Measurements from ENCODE around the gene ODF2. TPM values are rescaled to one million over a fixed set of nuclear protein-coding genes. Genes with fewer than 3 reads are reported as not detected.

Gene ODF2
- total RNA-seq, 1 experiment from 2014 or later, result 37.3 TPM

DNA sequence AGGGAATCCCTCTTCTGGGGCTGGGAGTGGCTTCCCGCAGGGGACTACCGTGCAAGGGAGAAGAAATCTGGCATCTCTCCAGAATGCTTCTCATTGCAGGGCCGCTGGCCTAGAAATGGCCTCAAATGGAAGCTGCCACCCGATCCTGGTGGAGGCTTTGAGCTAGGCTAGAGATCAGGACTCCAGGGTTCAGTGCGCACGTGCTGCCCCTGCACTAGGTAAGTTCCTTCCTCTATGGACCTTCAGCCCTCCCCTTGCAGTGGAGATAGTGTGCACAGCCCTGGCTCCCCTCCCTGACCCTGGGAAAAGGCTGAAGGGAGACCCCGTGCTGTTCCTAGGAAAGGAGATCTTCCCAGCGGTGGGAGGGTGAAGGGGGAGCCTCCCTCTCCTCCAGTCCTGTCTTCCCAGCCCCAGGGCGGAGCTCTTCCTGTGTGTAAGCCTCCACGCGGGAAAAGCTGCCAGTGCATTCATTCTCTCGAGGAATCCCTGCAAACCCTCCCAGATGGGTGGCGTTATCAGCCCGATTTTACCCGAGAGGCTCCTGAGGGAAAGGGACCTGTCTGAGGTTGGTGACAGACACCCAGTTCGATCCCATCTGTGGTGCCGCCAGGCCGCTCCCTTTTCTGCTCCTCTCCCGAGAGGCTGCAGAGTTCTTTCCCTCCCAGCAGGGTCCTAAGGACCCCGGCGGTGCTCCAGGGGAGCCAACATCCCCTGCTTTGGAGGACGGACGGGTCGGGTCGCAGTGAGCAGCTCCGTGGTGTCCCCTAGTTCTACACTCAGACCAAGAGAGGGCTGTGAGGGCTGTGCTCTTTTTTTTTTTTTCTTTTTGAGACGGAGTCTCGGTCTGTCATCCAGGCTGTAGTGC lies 36.5 kb upstream of the ODF2 start:
- Mint-ChIP-seq H3K4me1 (ENCODE audit: insufficient read depth, unreplicated experiment) (peaks cover 6% of the 10 kb centered on the region), H3K27ac (ENCODE audit: low read depth, unreplicated experiment) (peak overlapping the region; percentile 46)
- intact Hi-C loops (cut with micrococcal nuclease), result loop anchor here (10.0 kb wide), 1 partner anchor 54 kb away; no protein-coding TSS in a partner anchor

DNA sequence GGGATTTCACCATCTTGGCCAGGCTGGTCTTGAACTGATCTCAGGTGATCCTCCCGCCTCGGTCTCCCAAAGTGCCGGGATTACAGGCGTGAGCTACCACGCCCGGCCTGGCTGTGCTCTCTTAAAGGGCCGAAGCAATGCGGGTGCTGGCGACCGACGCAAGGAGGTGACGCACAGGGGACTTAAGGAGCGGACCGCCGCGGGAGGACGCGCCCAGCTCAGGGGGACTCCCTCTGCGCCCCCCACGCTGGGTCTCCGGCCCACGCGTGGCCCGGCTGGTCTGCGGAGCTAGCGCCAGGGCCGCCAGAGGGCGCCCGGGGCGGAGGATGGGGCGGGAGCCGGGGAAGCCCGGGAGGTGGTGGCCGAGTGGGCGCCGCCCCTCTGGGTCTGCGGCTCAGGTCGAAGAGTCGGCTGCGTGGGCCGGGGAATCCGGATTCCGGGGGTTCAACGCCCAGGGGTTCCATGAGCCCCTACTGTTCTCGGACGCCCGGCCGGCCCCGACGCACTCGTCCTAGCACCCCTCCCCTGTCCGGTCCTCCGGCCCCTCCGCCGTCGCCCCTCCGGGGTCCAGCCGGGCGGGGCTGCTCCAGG lies 35.7 kb upstream of the ODF2 start:
- H3K27ac Mint-ChIP-seq (ENCODE audit: low read depth, unreplicated experiment), result peak overlapping the region; percentile 46
- DNase-seq (ENCODE audit: unreplicated experiment), result peak; percentile 55
- BruUV-seq (replicated peaks), result no TSS peak
- ChIA-PET POLR2A (interaction anchor here (0.5 to 1.6 kb wide), 5 partner anchors 10 to 136 kb away, joined by 3 to 8 read pairs (median 3); partner anchors contain the start of genes SPTAN1 and URM1), CTCF (interaction anchor here (0.6 to 1.6 kb wide), 20 partner anchors 9 to 1261 kb away, joined by 3 to 12 read pairs (median 3); partner anchors contain the start of genes DYNC2I2 and URM1)
- H3K4me1 Mint-ChIP-seq (ENCODE audit: insufficient read depth, unreplicated experiment), result peaks cover 6% of the 10 kb centered on the region
- peaks cover 16% of the 10 kb centered on the region for H3K27me3 Mint-ChIP-seq (ENCODE audit: insufficient read depth, unreplicated experiment)
- intact Hi-C loops (cut with micrococcal nuclease), result no loop called here
- no peaks in the 10 kb centered on the region for H3K36me3 Mint-ChIP-seq (ENCODE audit: insufficient read depth, unreplicated experiment)
- H3K4me3 Mint-ChIP-seq (ENCODE audit: unreplicated experiment), result peak overlapping the region; percentile 66
- no peaks in the 10 kb centered on the region for H3K9me3 Mint-ChIP-seq (ENCODE audit: unreplicated experiment)
- TF ChIP-seq, protein P1, sequence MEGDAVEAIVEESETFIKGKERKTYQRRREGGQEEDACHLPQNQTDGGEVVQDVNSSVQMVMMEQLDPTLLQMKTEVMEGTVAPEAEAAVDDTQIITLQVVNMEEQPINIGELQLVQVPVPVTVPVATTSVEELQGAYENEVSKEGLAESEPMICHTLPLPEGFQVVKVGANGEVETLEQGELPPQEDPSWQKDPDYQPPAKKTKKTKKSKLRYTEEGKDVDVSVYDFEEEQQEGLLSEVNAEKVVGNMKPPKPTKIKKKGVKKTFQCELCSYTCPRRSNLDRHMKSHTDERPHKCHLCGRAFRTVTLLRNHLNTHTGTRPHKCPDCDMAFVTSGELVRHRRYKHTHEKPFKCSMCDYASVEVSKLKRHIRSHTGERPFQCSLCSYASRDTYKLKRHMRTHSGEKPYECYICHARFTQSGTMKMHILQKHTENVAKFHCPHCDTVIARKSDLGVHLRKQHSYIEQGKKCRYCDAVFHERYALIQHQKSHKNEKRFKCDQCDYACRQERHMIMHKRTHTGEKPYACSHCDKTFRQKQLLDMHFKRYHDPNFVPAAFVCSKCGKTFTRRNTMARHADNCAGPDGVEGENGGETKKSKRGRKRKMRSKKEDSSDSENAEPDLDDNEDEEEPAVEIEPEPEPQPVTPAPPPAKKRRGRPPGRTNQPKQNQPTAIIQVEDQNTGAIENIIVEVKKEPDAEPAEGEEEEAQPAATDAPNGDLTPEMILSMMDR (IDR thresholded peaks at IDR 0.05; ENCODE audit: unreplicated experiment), result peak; percentile 93

More for the DNA sequence above, 36.5 kb upstream of the ODF2 start:
- POLR2A ChIA-PET, result interaction anchor here (0.6 to 1.6 kb wide), 5 partner anchors 9 to 136 kb away, joined by 3 to 8 read pairs (median 4); partner anchors contain the start of genes SPTAN1 and URM1
- H3K9me3 Mint-ChIP-seq (ENCODE audit: unreplicated experiment), result no peaks in the 10 kb centered on the region
- H3K36me3 Mint-ChIP-seq (ENCODE audit: insufficient read depth, unreplicated experiment), result no peaks in the 10 kb centered on the region
- no peak for DNase-seq (ENCODE audit: unreplicated experiment)
- no TSS peak for BruUV-seq (replicated peaks)
- peak overlapping the region; percentile 66 for H3K4me3 Mint-ChIP-seq (ENCODE audit: unreplicated experiment)
- TF ChIP-seq, protein P1 (IDR thresholded peaks at IDR 0.05; ENCODE audit: unreplicated experiment), result no peak
- H3K27me3 Mint-ChIP-seq (ENCODE audit: insufficient read depth, unreplicated experiment), result peaks cover 24% of the 10 kb centered on the region
- CTCF ChIA-PET, result interaction anchor here (0.6 to 1.9 kb wide), 20 partner anchors 9 to 1260 kb away, joined by 3 to 12 read pairs (median 4); partner anchors contain the start of gene DYNC2I2

DNA sequence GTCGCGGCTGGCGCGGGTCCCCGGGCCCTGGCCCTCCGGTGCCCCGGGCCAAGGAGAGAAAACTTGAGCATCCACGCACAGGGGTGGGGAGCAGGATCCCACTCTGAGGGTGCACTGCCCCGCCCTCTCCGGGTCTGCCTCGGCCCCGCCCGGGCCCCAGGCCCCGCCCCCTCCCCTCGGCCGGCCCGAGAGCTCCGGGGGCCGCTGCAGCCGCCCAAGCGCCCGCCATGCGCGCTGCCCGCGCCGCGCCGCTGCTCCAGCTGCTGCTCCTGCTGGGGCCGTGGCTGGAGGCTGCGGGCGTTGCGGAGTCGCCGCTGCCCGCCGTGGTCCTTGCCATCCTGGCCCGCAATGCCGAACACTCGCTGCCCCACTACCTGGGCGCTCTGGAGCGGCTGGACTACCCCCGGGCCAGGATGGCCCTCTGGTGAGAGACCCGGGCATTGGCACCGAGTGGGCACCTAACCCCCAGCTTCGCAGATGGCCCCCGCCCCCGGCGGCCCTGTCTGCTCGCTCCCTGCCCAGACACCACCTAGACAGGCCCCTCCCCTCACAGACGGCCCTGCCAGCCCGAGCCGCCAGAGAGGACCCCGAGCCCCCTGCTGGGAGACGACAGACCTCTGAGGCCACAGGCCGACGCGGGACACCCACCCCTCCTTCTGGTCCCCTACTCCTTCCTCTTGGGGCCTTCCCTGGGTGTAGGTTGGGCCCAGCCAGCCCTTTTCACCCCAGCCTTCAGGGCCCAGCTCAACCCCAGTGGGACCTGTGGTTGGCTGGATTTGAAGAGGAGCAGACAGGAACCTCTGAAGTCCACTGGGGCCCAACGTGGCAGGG lies 34.9 kb upstream of the ODF2 start, which contains the start of gene CERCAM:
CERCAM (plus strand) TSS at position 207 of the 831 bp plus-strand sequence; CDS start at position 228, 21 bp downstream.
- no TSS peak for BruUV-seq (replicated peaks)
- no peak for DNase-seq (ENCODE audit: unreplicated experiment)
- H3K27me3 Mint-ChIP-seq (ENCODE audit: insufficient read depth, unreplicated experiment), result peaks cover 9% of the 10 kb centered on the region

More for the DNA sequence above, 34.9 kb upstream of the ODF2 start, which contains the start of gene CERCAM:
- Mint-ChIP-seq H3K36me3 (ENCODE audit: insufficient read depth, unreplicated experiment) (no peaks in the 10 kb centered on the region), H3K4me1 (ENCODE audit: insufficient read depth, unreplicated experiment) (peaks cover 6% of the 10 kb centered on the region), H3K9me3 (ENCODE audit: unreplicated experiment) (no peaks in the 10 kb centered on the region), H3K4me3 (ENCODE audit: unreplicated experiment) (peak within 1 kb of the TSS; percentile 66), H3K27ac (ENCODE audit: low read depth, unreplicated experiment) (peak within 1 kb of the TSS; percentile 46)
- TF ChIP-seq, protein P1 (IDR thresholded peaks at IDR 0.05; ENCODE audit: unreplicated experiment), result no peak
- intact Hi-C loops (cut with micrococcal nuclease), result no loop called here
- CTCF ChIA-PET, result interaction anchor here (0.8 to 1.1 kb wide), 5 partner anchors 16 to 92 kb away, joined by 3 to 6 read pairs (median 3); partner anchors contain the start of gene URM1
- POLR2A ChIA-PET, result interaction anchor here (0.5 to 1.6 kb wide), 4 partner anchors 24 to 135 kb away, joined by 3 to 8 read pairs (median 4); partner anchors contain the start of genes SPTAN1 and URM1

All from MCF 10A (cell line).